ENCODE measurements around the gene ATG2B. TPM values are rescaled to one million over a fixed set of nuclear protein-coding genes. Genes with fewer than 3 reads are reported as not detected.

ATG2B gene
- total and polyA plus RNA-seq, 2 donors (not counting 3 experiments of a cell fraction or from before 2014, with no cell fraction given): 5.9 to 17.8 TPM

DNA sequence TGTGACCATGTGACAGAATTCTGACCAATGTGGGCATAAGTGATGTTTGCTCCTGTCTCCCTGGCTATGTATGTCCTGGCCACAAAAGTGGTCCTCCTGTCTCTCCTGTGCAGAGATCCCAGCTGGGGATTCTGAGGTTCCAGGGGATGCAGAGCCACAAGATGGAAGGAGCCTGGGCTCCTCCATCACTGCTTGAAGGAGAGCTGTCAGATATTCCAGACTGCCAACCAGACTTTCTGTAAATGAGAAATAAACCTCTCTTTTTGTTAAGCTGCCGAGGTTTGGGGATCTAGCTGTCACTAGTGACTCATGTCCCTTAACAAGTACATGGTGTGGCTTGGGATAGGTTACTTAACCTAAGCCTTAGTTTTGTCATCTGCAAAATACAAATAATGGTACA, 85.3 kb downstream of the ATG2B start:
- intact Hi-C loops (cut with micrococcal nuclease) (no loop called here), dilution Hi-C loops (cut with MboI; ENCODE audit: extremely low pct_ligation_motif_present, low sequenced_read_pairs) (no loop called here)
- Histone ChIP-seq H3K9ac (replicated peaks; ENCODE audit: extremely low read depth, insufficient read depth, low read length) (no peak overlapping the region), H3K27ac (ENCODE audit: insufficient read depth, low read depth, low read length) (no peak overlapping the region), H3K27me3 (ENCODE audit: control insufficient read depth in 2 of 2, insufficient read depth in 2 of 2, low read length in 2 of 2) (no peaks in the 10 kb centered on the region), H3K79me2 (ENCODE audit: control insufficient read depth, insufficient read depth, low read length) (no peaks in the 10 kb centered on the region), H3K4me2 (ENCODE audit: insufficient read depth, low read length) (no peak overlapping the region), H3K4me1 (ENCODE audit: control insufficient read depth, extremely low read depth, insufficient read depth, low read length) (no peaks in the 10 kb centered on the region), H3K9me1 (replicated peaks; ENCODE audit: control insufficient read depth, extremely low read depth, insufficient read depth, low read length) (no peaks in the 10 kb centered on the region), H3K36me3 (ENCODE audit: control insufficient read depth in 2 of 2, extremely low read depth in 1 of 2, insufficient read depth in 2 of 2, low read length in 2 of 2) (no peaks in the 10 kb centered on the region), H3K4me3 (replicated peaks in 1 of 3; ENCODE audit: insufficient read depth in 1 of 3, low read depth in 1 of 3, low read length in 3 of 3) (no peak overlapping the region), H3K9me3 (replicated peaks; ENCODE audit: control insufficient read depth, insufficient read depth, low read length) (no peaks in the 10 kb centered on the region), H4K20me1 (replicated peaks; ENCODE audit: control insufficient read depth, extremely low read depth, insufficient read depth, low read length) (no peaks in the 10 kb centered on the region), H2AFZ (ENCODE audit: low read depth, low read length) (no peak overlapping the region)
- ChIA-PET POLR2A (no interaction called here), CTCF (interaction anchor here (1.0 to 1.2 kb wide), 2 partner anchors 146 to 177 kb away, joined by 3 read pairs; no protein-coding TSS in a partner anchor)
- DNase-seq (ENCODE audit: low read depth, low spot score) (no peak), FAIRE-seq (no peak)
- TF ChIP-seq JUN (IDR thresholded peaks at IDR 0.05; ENCODE audit: borderline replicate concordance, insufficient read depth, insufficient read length, low read depth) (no peak), MYC (IDR thresholded peaks at IDR 0.05; ENCODE audit: low read depth, low read length) (no peak)
- no TSS peak for BruUV-seq (replicated peaks)

- Histone ChIP-seq H3K4me1 (ENCODE audit: control insufficient read depth, extremely low read depth, insufficient read depth, low read length) (no peaks in the 10 kb centered on the region), H3K9ac (replicated peaks; ENCODE audit: extremely low read depth, insufficient read depth, low read length) (no peak overlapping the region), H4K20me1 (replicated peaks; ENCODE audit: control insufficient read depth, extremely low read depth, insufficient read depth, low read length) (no peaks in the 10 kb centered on the region), H3K27me3 (ENCODE audit: control insufficient read depth in 2 of 2, insufficient read depth in 2 of 2, low read length in 2 of 2) (no peaks in the 10 kb centered on the region), H2AFZ (ENCODE audit: low read depth, low read length) (no peak overlapping the region), H3K9me1 (replicated peaks; ENCODE audit: control insufficient read depth, extremely low read depth, insufficient read depth, low read length) (no peaks in the 10 kb centered on the region), H3K9me3 (replicated peaks; ENCODE audit: control insufficient read depth, insufficient read depth, low read length) (no peaks in the 10 kb centered on the region), H3K36me3 (ENCODE audit: control insufficient read depth in 2 of 2, extremely low read depth in 1 of 2, insufficient read depth in 2 of 2, low read length in 2 of 2) (no peaks in the 10 kb centered on the region), H3K4me2 (ENCODE audit: insufficient read depth, low read length) (no peak overlapping the region), H3K27ac (ENCODE audit: insufficient read depth, low read depth, low read length) (no peak overlapping the region), H3K4me3 (replicated peaks in 1 of 3; ENCODE audit: insufficient read depth in 1 of 3, low read depth in 1 of 3, low read length in 3 of 3) (no peak overlapping the region), H3K79me2 (ENCODE audit: control insufficient read depth, insufficient read depth, low read length) (no peaks in the 10 kb centered on the region)
- BruUV-seq (replicated peaks): no TSS peak
- ChIA-PET CTCF (interaction anchor here (0.6 to 4.1 kb wide), 26 partner anchors 11 to 714 kb away, joined by 3 to 42 read pairs (median 4); partner anchors contain the start of gene BDKRB1), POLR2A (no interaction called here)
- dilution Hi-C loops (cut with MboI; ENCODE audit: extremely low pct_ligation_motif_present, low sequenced_read_pairs) (no loop called here), intact Hi-C loops (cut with micrococcal nuclease) (loop anchor here (1.0 to 2.0 kb wide), 5 partner anchors 71 to 714 kb away; partner anchors contain the start of gene BDKRB2)
- peak; percentile 75 for FAIRE-seq
- DNase-seq (ENCODE audit: low read depth, low spot score): peak; percentile 51
- TF ChIP-seq JUN (IDR thresholded peaks at IDR 0.05; ENCODE audit: borderline replicate concordance, insufficient read depth, insufficient read length, low read depth): no peak
- TF ChIP-seq CTCF (IDR thresholded peaks at IDR 0.05; ENCODE audit: extremely low read depth in 1 of 2, insufficient read depth in 1 of 2, low read depth in 1 of 2, low read length in 2 of 2): peak; percentile 89 to 98
Measured at GRCh38 chr14:96275177-96276112, 87.7 kb downstream of the ATG2B start.

Data from endothelial cell of umbilical vein (primary cell).